Right renal cortex interstitium (tissue), 3 donors: ENCODE data around the gene MRPS18B. TPM values are rescaled to one million over a fixed set of nuclear protein-coding genes. Genes with fewer than 3 reads are reported as not detected.

ENCODE experiments used
- polyA plus RNA-seq, 3 donors: library from polyadenylated mRNA; unstranded; fragments of 120-200 nt; gene quantifications; one replicate each; pipeline ENCODE4 v1.2.1, GENCODE V29; 2013; ENCODE audit not compliant: insufficient read length in 3 of 3

MRPS18B gene
- polyA plus RNA-seq, 3 donors = 63.7 to 66.9 (median 65.8) TPM

Other genes with a start within 250 kb of the MRPS18B start
- 100 to 1,000 TPM; 114 to 118 (median 114) TPM for gene HLA-E, start 128.3 kb upstream of the MRPS18B start, polyA plus RNA-seq
- 10 to 100 TPM; 75.7 to 89.8 (median 80.4) TPM for gene GNL1, start 61.4 kb upstream of the MRPS18B start, polyA plus RNA-seq
- 10 to 100 TPM; 29.5 to 31.5 (median 30.2) TPM for gene PRR3, start 60.5 kb upstream of the MRPS18B start, polyA plus RNA-seq
- 10 to 100 TPM; 71.2 to 76.2 (median 73.3) TPM for gene ABCF1, start 46.4 kb upstream of the MRPS18B start, polyA plus RNA-seq
- gene PPP1R10, start 597 bp upstream of the MRPS18B start, polyA plus RNA-seq = 10 to 100 TPM; 48.0 to 51.6 (median 48.1) TPM
- 10 to 100 TPM; 26.7 to 31.8 (median 29.2) TPM for gene ATAT1, start 9.0 kb downstream of the MRPS18B start, polyA plus RNA-seq
- gene C6orf136, start 29.3 kb downstream of the MRPS18B start, polyA plus RNA-seq = 10 to 100 TPM; 17.3 to 19.6 (median 17.5) TPM
- gene DHX16, start 55.2 kb downstream of the MRPS18B start, polyA plus RNA-seq = 10 to 100 TPM; 43.5 to 46.2 (median 45.6) TPM
- 10 to 100 TPM; 34.4 to 38.4 (median 34.4) TPM for gene PPP1R18, start 68.8 kb downstream of the MRPS18B start, polyA plus RNA-seq
- gene NRM, start 73.1 kb downstream of the MRPS18B start, polyA plus RNA-seq = 10 to 100 TPM; 32.5 to 33.4 (median 33.0) TPM
- 10 to 100 TPM; 33.5 to 43.4 (median 35.6) TPM for gene MDC1, start 99.4 kb downstream of the MRPS18B start, polyA plus RNA-seq
- gene TUBB, start 102.5 kb downstream of the MRPS18B start, polyA plus RNA-seq = 1,000 to 10,000 TPM; 1,231 to 1,298 (median 1,262) TPM
- gene FLOT1, start 124.8 kb downstream of the MRPS18B start, polyA plus RNA-seq = 100 to 1,000 TPM; 134 to 154 (median 141) TPM
- 10 to 100 TPM; 17.9 to 24.5 (median 23.3) TPM for gene IER3, start 126.7 kb downstream of the MRPS18B start, polyA plus RNA-seq